H9 (cell line): ENCODE measurements around the gene YIPF1. TPM values are rescaled to one million over a fixed set of nuclear protein-coding genes. Genes with fewer than 3 reads are reported as not detected.

Experiments used
- DNase-seq: peaks from one replicate; pipeline ENCODE4 v3.0.0-alpha.2; 2017
- H2AFZ ChIP-seq: one replicate; pipeline ENCODE4 v1.6.1; 2013; ENCODE audit warnings: mild to moderate bottlenecking, low read length, control low read depth, moderate library complexity
- H2AK5ac ChIP-seq: 2 replicates; pipeline ENCODE4 v1.6.1; 2013; ENCODE audit warnings: low read length, control low read depth, mixed read lengths; ENCODE audit not compliant: insufficient read length
- H2BK120ac ChIP-seq: one replicate; pipeline ENCODE4 v1.6.1; 2013; ENCODE audit warnings: low read depth, mild to moderate bottlenecking, low read length, control low read depth, inconsistent platforms; ENCODE audit not compliant: poor library complexity, severe bottlenecking
- H2BK12ac ChIP-seq: 2 replicates; pipeline ENCODE4 v1.6.1; 2013; ENCODE audit warnings: low read length, control low read depth, mixed read lengths, low read depth; ENCODE audit not compliant: insufficient read length
- H2BK15ac ChIP-seq: 2 replicates; pipeline ENCODE4 v1.6.1; 2013; ENCODE audit warnings: low read depth, low read length, control low read depth
- H2BK20ac ChIP-seq: one replicate; pipeline ENCODE4 v1.6.1; 2013; ENCODE audit warnings: low read depth, mild to moderate bottlenecking, low read length, control low read depth, inconsistent platforms; ENCODE audit not compliant: poor library complexity, severe bottlenecking
- H2BK5ac ChIP-seq: 2 replicates; pipeline ENCODE4 v1.6.1; 2013; ENCODE audit warnings: low read length, control low read depth, mixed read lengths; ENCODE audit not compliant: insufficient read length
- H3K14ac ChIP-seq: 2 replicates; pipeline ENCODE4 v1.6.1; 2013; ENCODE audit warnings: low read length, control low read depth; ENCODE audit not compliant: insufficient read depth
- H3K18ac ChIP-seq: 2 replicates; pipeline ENCODE4 v1.6.1; 2013; ENCODE audit warnings: low read depth, mild to moderate bottlenecking, mixed read lengths, low read length, control low read depth; ENCODE audit not compliant: insufficient read length
- H3K23ac ChIP-seq: 2 replicates; pipeline ENCODE4 v1.6.1; 2013; ENCODE audit warnings: low read length, control low read depth, mixed read lengths, low read depth; ENCODE audit not compliant: insufficient read length
- H3K23me2 ChIP-seq: 2 replicates; pipeline ENCODE4 v1.6.1; 2013; ENCODE audit warnings: low read depth, mild to moderate bottlenecking, mixed read lengths, low read length, control low read depth; ENCODE audit not compliant: insufficient read length, poor library complexity, severe bottlenecking
- H3K27ac ChIP-seq: 2 replicates; pipeline ENCODE4 v1.5.1; 2013; ENCODE audit warnings: low read length, control low read depth, mixed read lengths, low read depth; ENCODE audit not compliant: insufficient read length
- H3K27me3 ChIP-seq: 2 replicates; pipeline ENCODE4 v1.6.1; 2013; ENCODE audit warnings: low read length, control low read depth, inconsistent platforms; ENCODE audit not compliant: insufficient read depth
- H3K4ac ChIP-seq: 2 replicates; pipeline ENCODE4 v1.6.1; 2013; ENCODE audit warnings: low read depth, mild to moderate bottlenecking, control low read depth, inconsistent platforms, low read length, moderate library complexity
- H3K4me1 ChIP-seq: 2 replicates; pipeline ENCODE4 v1.6.1; 2013; ENCODE audit warnings: low read length, control low read depth, inconsistent platforms; ENCODE audit not compliant: insufficient read depth
- H3K4me2 ChIP-seq: 2 replicates; pipeline ENCODE4 v1.6.1; 2013; ENCODE audit warnings: low read length, control low read depth, mixed read lengths; ENCODE audit not compliant: insufficient read length, insufficient read depth
- H3K56ac ChIP-seq: 2 replicates; pipeline ENCODE4 v1.6.1; 2013; ENCODE audit warnings: low read depth, mild to moderate bottlenecking, mixed read lengths, low read length, control low read depth; ENCODE audit not compliant: insufficient read length
- H3K79me1 ChIP-seq: 2 replicates; pipeline ENCODE4 v1.6.1; 2013; ENCODE audit warnings: low read depth, mild to moderate bottlenecking, moderate library complexity, low read length, control low read depth, inconsistent platforms; ENCODE audit not compliant: insufficient read depth, poor library complexity, severe bottlenecking
- H3K79me2 ChIP-seq: 2 replicates; pipeline ENCODE4 v1.6.1; 2013; ENCODE audit warnings: low read length, control low read depth, inconsistent platforms; ENCODE audit not compliant: insufficient read depth
- H3K9ac ChIP-seq: 2 replicates; pipeline ENCODE4 v1.6.1; 2013; ENCODE audit warnings: low read length, control low read depth, mixed read lengths; ENCODE audit not compliant: insufficient read length; ENCODE audit errors: extremely low read depth
- H3K9me3 ChIP-seq: one replicate; pipeline ENCODE4 v1.6.1; 2013; ENCODE audit warnings: low read depth, low read length, inconsistent platforms; ENCODE audit not compliant: control insufficient read depth
- H3T11ph ChIP-seq: one replicate; pipeline ENCODE4 v1.6.1; 2013; ENCODE audit warnings: mild to moderate bottlenecking, low read length, control low read depth, inconsistent platforms
- H4K20me1 ChIP-seq: one replicate; pipeline ENCODE4 v1.6.1; 2013; ENCODE audit not compliant: control insufficient read depth, insufficient read length, insufficient read depth
- H4K5ac ChIP-seq: 2 replicates; pipeline ENCODE4 v1.6.1; 2013; ENCODE audit warnings: low read depth, mild to moderate bottlenecking, mixed read lengths, low read length, control low read depth; ENCODE audit not compliant: insufficient read length
- H4K8ac ChIP-seq: replicated peaks from 2 replicates; pipeline ENCODE4 v1.6.1; 2013; ENCODE audit warnings: low read length, control low read depth, mixed read lengths, low read depth; ENCODE audit not compliant: insufficient read length
- H4K91ac ChIP-seq: 2 replicates; pipeline ENCODE4 v1.6.1; 2013; ENCODE audit warnings: low read depth, mild to moderate bottlenecking, moderate library complexity, mixed read lengths, low read length, control low read depth; ENCODE audit not compliant: insufficient read length
- H3K27ac Mint-ChIP-seq, 3 experiments: 2 replicates in 2 of 3; 3 replicates in 1 of 3; pipeline ENCODE4 v1.8.0; 2020 to 2021; ENCODE audit warnings: mixed read lengths in 3 of 3, mild to moderate bottlenecking in 1 of 3, moderate library complexity in 1 of 3
- H3K27me3 Mint-ChIP-seq: 2 replicates; pipeline ENCODE4 v1.8.0; 2021; ENCODE audit warnings: low read depth, mild to moderate bottlenecking, moderate library complexity, mixed read lengths
- H3K36me3 Mint-ChIP-seq, 3 experiments: 2 replicates in 2 of 3; 3 replicates in 1 of 3; pipeline ENCODE4 v1.8.0; 2020 to 2021; ENCODE audit warnings: low read depth in 3 of 3, mixed read lengths in 3 of 3; ENCODE audit not compliant: insufficient read depth in 1 of 3
- H3K4me1 Mint-ChIP-seq, 2 experiments: 2 replicates each; pipeline ENCODE4 v1.8.0; 2020; ENCODE audit warnings: mixed read lengths in 2 of 2
- H3K4me3 Mint-ChIP-seq, 2 experiments: 2 replicates in 1 of 2; 3 replicates in 1 of 2; pipeline ENCODE4 v1.8.0; 2020 to 2021; ENCODE audit warnings: mild to moderate bottlenecking in 2 of 2, mixed read lengths in 2 of 2, moderate library complexity in 1 of 2
- H3K9me3 Mint-ChIP-seq, 2 experiments: 2 replicates in 1 of 2; 3 replicates in 1 of 2; pipeline ENCODE4 v1.8.0; 2020; ENCODE audit warnings: mild to moderate bottlenecking in 2 of 2, mixed read lengths in 2 of 2, moderate library complexity in 1 of 2
- CTCF ChIP-seq: fragments of 200-600 bp; sonication (generic); conservative IDR thresholded peaks from 3 replicates; pipeline ENCODE4 v1.8.0; 2021; ENCODE audit warnings: antibody characterized with exemption, mild to moderate bottlenecking
- WGBS: extraction: QIAGEN DNeasy Blood & Tissue Kit; methylation state at CpG from one replicate; pipeline ENCODE4 v1.1.7; 2013; ENCODE audit warnings: missing lambda C conversion rate, low lambda C conversion rate, mixed read lengths; ENCODE audit not compliant: insufficient read length; ENCODE audit errors: extremely low coverage; 5-methylcytosine and 5-hydroxymethylcytosine counted together
- total RNA-seq: library from RNA; stranded (reverse); gene quantifications from 2 replicates; pipeline ENCODE4 v1.2.1, GENCODE V29; 2021

YIPF1 gene
- total RNA-seq, 1 experiment from 2014 or later: 29.1 TPM

- H3K9me3 Mint-ChIP-seq: peaks cover 11 to 15% of the 10 kb centered on the region in 2 experiments
- no peak overlapping the region for H3T11ph ChIP-seq
- peaks cover 22% of the 10 kb centered on the region; the same call in 1 of the 2 replicates for H3K79me2 ChIP-seq
- H2BK12ac ChIP-seq: no peak overlapping the region
- H3K23me2 ChIP-seq: peaks cover 6% of the 10 kb centered on the region
- no peak overlapping the region for H2AK5ac ChIP-seq
- H2BK120ac ChIP-seq: no peak overlapping the region
- H2BK15ac ChIP-seq: no peak overlapping the region
- H3K4me3 Mint-ChIP-seq: peak overlapping the region; percentile 96 to 97
- DNase-seq: no peak
- H4K5ac ChIP-seq: no peak overlapping the region
- H2BK5ac ChIP-seq: no peak overlapping the region
- no peaks in the 10 kb centered on the region for H4K20me1 ChIP-seq
- peak overlapping the region; percentile 89 for H3K4me2 ChIP-seq
- no peaks in the 10 kb centered on the region for H3K4me1 ChIP-seq
- H3K9ac ChIP-seq: peak overlapping the region; percentile 85
- no CpG with 5 or more reads among the region's 5 CpGs for WGBS
- H3K56ac ChIP-seq: no peak overlapping the region
- H3K27me3 ChIP-seq: no peaks in the 10 kb centered on the region
- no peak overlapping the region for H3K14ac ChIP-seq
- H3K36me3 Mint-ChIP-seq: peaks cover 11 to 23% (median 21%) of the 10 kb centered on the region in 3 experiments
- no peak overlapping the region for H2BK20ac ChIP-seq
- H3K9me3 ChIP-seq: no peaks in the 10 kb centered on the region
- no peak overlapping the region for H3K18ac ChIP-seq
- peak overlapping the region; percentile 59 to 97 (median 87); a peak in 6 of 7 replicates for H3K27ac Mint-ChIP-seq
- no peak for TF ChIP-seq CTCF
- peaks cover 3% of the 10 kb centered on the region for H3K27me3 Mint-ChIP-seq
- H3K27ac ChIP-seq: no peak overlapping the region
- peaks cover 10 to 11% of the 10 kb centered on the region in 2 experiments for H3K4me1 Mint-ChIP-seq
- no peak overlapping the region for H2AFZ ChIP-seq
- H4K91ac ChIP-seq: no peak overlapping the region
- H3K4ac ChIP-seq: no peak overlapping the region
- no peak overlapping the region for H3K23ac ChIP-seq
- H4K8ac ChIP-seq: no peak overlapping the region
- H3K79me1 ChIP-seq: peaks cover 7% of the 10 kb centered on the region
These were observed 52.0 kb downstream of the YIPF1 start for GRCh38 chr1:53837646-53837923.
